HG02938 (cell line): ENCODE results near the gene CEP170.
A peak's percentile ranks its signal among the peaks of the same experiment; 100 is the strongest.

ENCODE experiments used
- ATAC-seq: cut with Tn5 transposase; IDR thresholded peaks from one replicate; pipeline ENCODE4 v1.9.1; 2021; ENCODE audit warnings: mild to moderate bottlenecking, moderate library complexity; ENCODE audit not compliant: unreplicated experiment

CEP170 gene

GRCh38 chr1:243268751-243269460 lies 13.8 kb upstream of the CEP170 start:
- peak; percentile 19 for ATAC-seq

- no peak for ATAC-seq
Measured at GRCh38 chr1:243267914-243268653, 13.0 kb upstream of the CEP170 start.

DNA sequence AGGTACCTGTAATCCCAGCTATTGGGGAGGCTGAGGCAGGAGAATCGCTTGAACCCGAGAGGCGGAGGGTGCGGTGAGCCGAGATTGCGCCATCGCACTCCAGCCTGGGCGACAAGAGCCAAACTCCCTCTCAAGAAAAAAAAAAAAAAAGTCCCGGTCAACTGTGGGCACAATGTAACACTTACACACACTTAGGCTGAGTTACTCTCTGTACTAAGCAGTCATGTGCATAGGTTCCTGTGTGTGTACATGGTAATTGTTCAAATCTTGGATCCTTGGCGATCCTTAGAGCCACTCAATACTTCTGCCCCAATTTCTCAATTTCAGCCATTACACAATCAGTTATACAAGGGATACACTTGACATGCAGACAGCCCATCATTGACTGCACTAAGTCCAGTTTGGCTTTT lies 12.4 kb upstream of the CEP170 start:
- ATAC-seq: no peak

GRCh38 chr1:243266231-243266630 lies 11.2 kb upstream of the CEP170 start:
- ATAC-seq: no peak

DNA sequence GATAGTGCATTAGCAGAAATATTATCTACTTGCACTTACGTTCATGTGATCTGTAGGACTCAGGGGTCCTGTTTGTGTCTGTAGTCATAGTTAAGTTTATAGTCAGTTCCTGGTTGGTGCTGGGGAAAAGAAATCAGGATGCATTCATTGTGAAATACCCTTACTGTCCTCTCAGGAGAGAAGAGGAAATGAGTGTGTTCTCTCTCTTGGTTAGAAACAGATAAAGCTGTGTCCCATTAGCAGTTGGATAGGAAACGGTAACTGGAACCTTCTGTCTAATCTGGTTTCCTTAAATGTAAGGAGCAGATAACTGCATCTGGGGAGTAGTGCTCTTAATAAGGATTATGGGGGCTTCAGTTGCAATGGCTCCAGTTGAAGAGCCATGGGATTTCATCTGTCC lies 9.6 kb upstream of the CEP170 start:
- no peak for ATAC-seq

- ATAC-seq: no peak
Measured at GRCh38 chr1:243261390-243261789, 6.3 kb upstream of the CEP170 start.

DNA sequence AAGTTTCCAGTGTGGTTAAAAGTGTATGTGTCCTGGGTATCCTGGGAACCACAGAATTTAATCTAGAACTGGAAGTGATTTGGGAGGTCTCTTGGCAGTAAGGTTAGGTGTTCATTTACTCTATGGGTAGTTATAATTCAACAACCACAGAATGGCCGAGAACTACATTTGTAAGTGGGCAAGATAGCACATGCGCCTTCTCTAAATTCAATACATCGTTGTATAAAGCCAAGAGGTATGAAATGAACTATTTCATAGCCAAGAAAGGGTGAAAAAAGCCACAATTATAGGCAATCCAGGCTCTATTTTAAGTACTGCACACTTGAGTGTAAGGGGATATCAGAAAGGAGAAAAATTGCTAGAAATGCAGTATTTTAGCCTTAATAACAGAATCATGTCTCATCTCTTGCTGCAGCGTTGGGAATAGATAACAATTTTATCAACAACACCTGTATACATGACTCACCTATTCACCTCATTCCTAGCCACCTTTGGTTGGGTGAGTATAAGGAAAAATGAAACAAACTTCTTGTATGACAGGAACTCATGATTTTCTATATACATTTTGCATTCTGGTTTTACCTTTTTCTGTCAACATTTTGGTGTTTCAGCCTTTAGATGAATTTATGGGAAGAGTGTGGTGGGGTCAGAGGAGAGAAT lies 5.3 kb upstream of the CEP170 start:
- ATAC-seq: no peak

GRCh38 chr1:243258731-243259130 lies 3.6 kb upstream of the CEP170 start:
- ATAC-seq: no peak

- ATAC-seq: no peak
Measured at GRCh38 chr1:243257189-243257588, 2.1 kb upstream of the CEP170 start.

GRCh38 chr1:243256590-243256989 lies 1.5 kb upstream of the CEP170 start:
- no peak for ATAC-seq

- ATAC-seq: peak; percentile 68
Measured at GRCh38 chr1:243255791-243256512, 871 bp upstream of the CEP170 start, which contains the start of gene SDCCAG8. SDCCAG8 (plus strand) TSS chr1:243256041; CDS start chr1:243256174, 133 bp downstream.

- peak; percentile 17 for ATAC-seq
Measured at GRCh38 chr1:243254233-243254926, 701 bp downstream of the CEP170 start.

DNA sequence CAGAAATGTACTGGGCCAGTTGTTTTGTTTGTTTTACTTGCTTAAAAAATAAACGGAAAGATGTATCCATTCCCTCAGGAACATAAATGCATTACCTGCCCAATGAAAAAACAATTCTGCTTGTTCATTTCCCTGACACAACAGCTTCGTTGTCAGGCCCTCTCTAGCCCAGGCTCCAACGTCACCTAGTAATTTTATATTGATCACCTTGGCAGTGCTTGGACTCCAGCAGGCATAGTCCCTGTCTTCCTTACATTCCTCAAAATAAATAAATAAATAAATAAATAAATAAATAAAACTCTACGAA lies 1.2 kb downstream of the CEP170 start:
- ATAC-seq: no peak

GRCh38 chr1:243253211-243253925 lies 1.7 kb downstream of the CEP170 start:
- no peak for ATAC-seq

DNA sequence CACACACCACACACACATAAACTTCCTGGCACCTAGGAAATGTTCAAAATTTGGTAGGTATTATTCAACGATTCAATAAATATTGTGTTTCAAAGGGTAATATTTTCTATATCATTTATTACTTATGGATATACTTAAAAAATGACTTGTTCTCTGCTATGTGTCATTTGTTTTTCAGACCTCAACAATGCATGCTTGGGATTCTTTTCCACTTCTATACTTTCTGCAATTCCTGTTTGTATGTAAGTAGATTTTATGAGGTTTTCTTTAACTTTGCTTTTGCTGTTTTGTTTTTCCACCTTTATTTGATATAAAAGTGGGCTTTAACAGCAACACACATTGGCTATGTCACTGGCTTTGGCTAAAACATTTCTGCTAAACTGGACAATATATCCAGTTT lies 3.5 kb downstream of the CEP170 start:
- no peak for ATAC-seq

GRCh38 chr1:243250102-243250501 lies 5.0 kb downstream of the CEP170 start:
- no peak for ATAC-seq

DNA sequence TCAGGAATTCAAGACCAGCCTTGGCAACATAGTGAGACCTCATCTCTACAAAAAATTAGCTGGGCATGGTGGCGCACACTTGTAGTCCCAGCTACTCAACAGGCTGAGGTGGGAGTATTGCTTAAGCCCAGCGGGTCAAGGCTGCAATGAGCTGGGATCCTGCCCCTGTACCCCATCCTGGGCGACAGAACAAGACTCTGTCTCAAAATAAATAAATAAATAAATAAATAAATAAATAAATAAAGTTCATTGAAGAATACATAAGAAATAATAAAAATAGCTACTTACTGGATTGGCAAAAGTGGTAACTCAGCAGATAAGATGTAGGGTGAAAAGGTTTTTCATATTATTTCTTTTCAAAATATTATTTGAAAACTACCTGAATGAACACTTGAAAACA lies 5.9 kb downstream of the CEP170 start:
- no peak for ATAC-seq

GRCh38 chr1:243247901-243248300 lies 7.2 kb downstream of the CEP170 start:
- no peak for ATAC-seq

DNA sequence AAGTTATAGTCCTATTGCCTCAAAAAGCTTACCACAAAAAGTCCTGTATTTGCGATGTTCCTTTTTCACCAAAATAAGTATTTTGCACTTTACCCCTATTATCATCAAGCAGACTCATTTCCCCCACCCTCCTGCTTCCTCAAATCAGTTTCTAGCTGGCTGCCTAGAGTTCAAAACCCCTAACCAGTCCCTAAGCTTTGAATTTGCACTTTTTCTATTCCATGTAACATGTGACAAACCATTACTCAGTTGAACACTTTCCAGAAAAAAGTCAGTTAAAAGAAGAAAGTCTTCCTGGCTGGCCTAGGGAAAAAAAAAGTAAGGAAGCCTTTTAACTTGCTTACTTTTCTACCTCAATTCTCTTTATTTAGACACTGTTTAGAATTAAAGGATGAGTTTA lies 8.2 kb downstream of the CEP170 start:
- no peak for ATAC-seq

GRCh38 chr1:243244432-243244841 lies 10.6 kb downstream of the CEP170 start:
- no peak for ATAC-seq
